ENCODE results near the gene SMYD5. TPM values are rescaled to one million over a fixed set of nuclear protein-coding genes. Genes with fewer than 3 reads are reported as not detected.

The SMYD5 gene
- total RNA-seq = 20.7 TPM

GRCh38 chr2:73214120-73215035 lies at the start of gene SMYD5:
SMYD5 (plus strand) TSS chr2:73214245; CDS start chr2:73214267, 22 bp downstream.

DNA sequence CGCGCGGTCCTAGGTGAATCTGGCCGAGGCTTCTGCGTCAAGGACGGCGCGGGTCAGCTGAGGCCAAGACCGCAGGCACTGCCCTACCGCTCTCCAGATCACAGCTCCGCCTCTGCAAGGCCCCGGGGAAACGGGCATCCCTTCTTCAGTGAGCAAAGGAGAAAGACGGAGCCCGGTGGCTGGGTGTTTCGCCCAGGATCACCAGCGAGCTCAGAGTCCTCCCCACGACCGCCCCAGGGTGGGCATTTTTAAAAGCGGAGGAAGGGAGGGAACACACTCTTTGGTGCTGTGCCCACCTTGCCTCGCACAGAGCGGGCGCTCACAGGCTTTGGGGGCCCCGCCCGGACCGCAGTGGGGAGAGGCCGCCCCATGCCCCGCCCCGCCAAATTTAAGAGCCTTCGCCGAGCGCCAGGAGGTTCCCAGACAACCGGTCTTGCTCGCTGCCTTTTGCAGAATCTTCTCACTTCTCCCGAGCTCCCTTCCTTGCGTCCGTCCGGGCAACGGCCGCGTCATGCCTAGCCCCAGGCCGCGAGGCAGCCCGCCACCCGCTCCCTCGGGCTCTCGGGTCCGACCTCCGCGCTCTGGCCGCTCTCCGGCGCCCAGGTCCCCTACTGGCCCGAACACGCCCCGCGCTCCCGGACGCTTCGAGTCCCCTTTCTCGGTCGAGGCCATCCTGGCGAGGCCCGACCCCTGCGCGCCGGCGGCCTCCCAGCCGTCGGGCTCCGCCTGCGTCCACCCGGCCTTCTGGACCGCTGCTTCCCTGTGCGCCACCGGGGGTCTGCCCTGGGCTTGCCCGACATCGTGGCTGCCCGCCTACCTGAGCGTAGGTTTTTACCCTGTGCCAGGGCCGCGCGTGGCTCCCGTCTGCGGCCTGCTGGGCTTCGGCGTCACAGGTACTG lies 11.6 kb upstream of the SMYD5 start, which contains the start of gene NOTO:
Gene NOTO (plus strand): TSS at position 419 of the 899 bp plus-strand sequence. CDS start 93 bp downstream, at position 512.

DNA sequence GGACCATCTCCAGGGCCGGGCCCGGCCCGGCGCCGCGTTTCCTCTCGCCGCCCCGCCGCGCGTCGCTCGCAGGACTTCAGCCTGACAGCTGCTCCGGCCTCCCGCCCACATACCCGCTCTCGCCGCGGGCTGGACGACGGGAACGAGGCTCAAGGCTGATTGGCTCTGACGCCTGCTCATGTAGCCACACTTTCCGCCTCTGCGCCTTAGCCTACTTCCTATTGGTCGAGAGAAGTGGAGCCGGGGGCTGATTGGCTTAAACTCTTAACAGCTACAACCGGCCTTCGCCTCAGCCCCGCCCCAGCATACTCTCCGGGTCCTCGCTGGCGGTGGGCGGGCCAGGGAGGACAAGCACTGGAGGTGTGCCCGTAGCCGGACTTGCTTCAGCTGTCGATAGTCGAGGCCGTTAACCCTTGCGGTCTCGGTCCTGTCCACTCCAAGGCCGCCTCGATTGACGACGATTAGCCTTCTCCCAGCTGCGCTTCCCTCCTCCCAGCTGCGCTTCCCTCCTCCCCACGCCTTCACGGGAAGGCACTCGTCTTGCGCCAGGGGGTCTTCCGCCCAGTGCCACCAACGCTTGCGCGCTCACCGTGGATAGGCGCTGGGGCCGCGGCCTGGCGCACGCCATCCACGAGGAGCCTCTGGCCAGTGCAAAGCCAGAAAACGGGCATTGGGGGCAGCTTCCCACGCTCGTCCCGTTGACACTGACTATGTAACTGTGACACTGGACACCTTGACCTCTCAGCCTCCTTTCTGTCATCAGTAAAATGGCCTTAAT lies 19.3 kb downstream of the SMYD5 start, which contains the start of gene PRADC1:
Gene PRADC1 (minus strand): TSS at position 86 of the 778 bp plus-strand sequence. CDS start 79 bp downstream, at position 7.

DNA sequence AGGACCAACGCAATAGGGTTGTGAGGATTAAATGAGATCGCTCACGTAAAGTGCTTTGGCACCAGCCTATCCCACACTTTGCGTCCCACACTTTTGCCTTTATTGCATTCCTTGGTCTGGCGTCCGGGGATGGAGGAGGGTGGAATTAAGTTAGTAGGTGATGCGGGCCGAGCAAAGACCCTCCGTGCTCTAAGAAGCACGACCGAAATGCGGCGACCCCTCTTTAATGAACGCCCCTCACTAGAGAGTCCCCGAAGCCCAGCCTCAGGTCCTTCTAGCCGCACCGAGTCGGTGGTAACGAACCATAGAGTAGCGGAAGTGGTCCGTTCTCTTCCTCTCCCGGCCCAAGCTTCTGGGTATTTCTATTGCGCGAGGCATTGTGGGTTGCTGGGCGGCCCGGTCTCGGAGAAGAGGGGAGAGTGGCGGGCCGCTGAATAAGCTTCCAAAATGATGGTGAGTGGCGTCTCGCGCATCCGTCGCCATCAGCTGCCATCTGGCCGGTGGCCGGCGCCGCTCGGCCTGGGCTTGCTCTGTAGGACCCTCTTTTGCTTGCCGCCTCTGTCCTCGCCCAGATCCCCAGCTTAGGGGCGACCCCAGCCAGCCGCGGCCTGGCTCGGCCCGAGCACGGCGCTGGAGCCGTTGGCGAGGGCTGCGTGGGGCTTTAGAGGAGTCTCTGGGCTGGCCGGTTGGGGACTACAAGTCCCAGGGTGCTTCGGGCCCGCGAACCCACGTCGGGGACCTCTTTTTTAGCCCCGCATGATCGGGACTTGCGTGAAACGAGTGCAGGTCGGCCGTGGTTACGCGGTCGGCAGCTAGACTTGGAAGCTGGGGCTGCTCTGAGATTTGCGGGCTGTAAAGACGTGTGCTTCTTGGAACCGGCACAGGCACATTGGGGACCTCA lies 20.1 kb downstream of the SMYD5 start, which contains the start of gene CCT7:
Gene CCT7 (plus strand): TSS at position 377 of the 901 bp plus-strand sequence. CDS start 71 bp downstream, at position 448.

Other genes starting within 250 kb of the SMYD5 start
- 25.7 TPM for gene SFXN5, start 142.5 kb upstream of the SMYD5 start, total RNA-seq
- gene RAB11FIP5, start 101.3 kb upstream of the SMYD5 start, total RNA-seq = 32.5 TPM
- gene NOTO, start 11.7 kb upstream of the SMYD5 start, total RNA-seq = not detected
- gene PRADC1, start 19.0 kb downstream of the SMYD5 start, total RNA-seq = 26.8 TPM
- gene CCT7, start 20.1 kb downstream of the SMYD5 start, total RNA-seq = 189 TPM
- gene FBXO41, start 70.2 kb downstream of the SMYD5 start, total RNA-seq = 1.5 TPM
- not detected for gene EGR4, start 79.3 kb downstream of the SMYD5 start, total RNA-seq
- 57.9 TPM for gene ALMS1, start 171.6 kb downstream of the SMYD5 start, total RNA-seq